Muscle of leg (tissue), 11 donors: ENCODE data around the gene COL20A1. TPM values are rescaled to one million over a fixed set of nuclear protein-coding genes. Genes with fewer than 3 reads are reported as not detected.

ENCODE experiments used
- DNase-seq: peaks from one replicate; pipeline ENCODE4 v3.0.0; 2013
- H3K27ac ChIP-seq: one replicate; pipeline ENCODE4 v1.5.1; 2013; ENCODE audit warnings: mild to moderate bottlenecking, low read length, control low read depth
- H3K27me3 ChIP-seq: one replicate; pipeline ENCODE4 v1.6.1; 2013; ENCODE audit warnings: low read length; ENCODE audit not compliant: control insufficient read depth, insufficient read depth
- H3K36me3 ChIP-seq: one replicate; pipeline ENCODE4 v1.6.1; 2013; ENCODE audit warnings: low read length; ENCODE audit not compliant: control insufficient read depth, insufficient read depth
- H3K4me1 ChIP-seq: one replicate; pipeline ENCODE4 v1.6.1; 2013; ENCODE audit warnings: low read length; ENCODE audit not compliant: control insufficient read depth, insufficient read depth
- H3K4me3 ChIP-seq: one replicate; pipeline ENCODE4 v1.5.1; 2013; ENCODE audit warnings: low read length, control low read depth
- H3K9me3 ChIP-seq: replicated peaks from 2 replicates; pipeline ENCODE4 v1.6.1; 2013; ENCODE audit warnings: low read depth, low read length; ENCODE audit not compliant: control insufficient read depth
- WGBS: methylation state at CpG from one replicate; pipeline ENCODE4 v1.1.5; 2013; ENCODE audit warnings: missing lambda C conversion rate; ENCODE audit not compliant: insufficient coverage; 5-methylcytosine and 5-hydroxymethylcytosine counted together
- polyA plus RNA-seq, 8 donors: library from polyadenylated mRNA; unstranded; fragments of 120-200 nt; gene quantifications; one replicate each; pipeline versions ENCODE4 v1.2.1 to v1.2.3, GENCODE V29; 2013; ENCODE audit warnings: inconsistent platforms in 1 of 8, low replicate concordance in 1 of 8; ENCODE audit not compliant: insufficient read length in 8 of 8, insufficient read depth in 1 of 8
- total RNA-seq: library from RNA; stranded (reverse); fragments of 120-200 nt; gene quantifications from one replicate; pipeline ENCODE4 v1.2.4, GENCODE V29; 2013

Gene COL20A1
- total and polyA plus RNA-seq, 9 donors: 4.6 to 15.2 (median 9.3) TPM

- WGBS: 79% methylated on average over 22 of the region's 23 CpGs
- Histone ChIP-seq H3K27ac (no peak overlapping the region), H3K27me3 (peaks cover 5% of the 10 kb centered on the region)
Observed at GRCh38 chr20:63307538-63308217, 14.7 kb downstream of the COL20A1 start.

GRCh38 chr20:63308218-63308911 is 15.4 kb downstream of the COL20A1 start:
- Histone ChIP-seq H3K9me3 (no peaks in the 10 kb centered on the region), H3K4me3 (no peak overlapping the region), H3K4me1 (peaks cover 32% of the 10 kb centered on the region), H3K36me3 (no peaks in the 10 kb centered on the region), H3K27me3 (peaks cover 5% of the 10 kb centered on the region), H3K27ac (no peak overlapping the region)
- no peak for DNase-seq
- WGBS: 82% methylated on average over 28 of the region's 30 CpGs

More at GRCh38 chr20:63307538-63308217, 14.7 kb downstream of the COL20A1 start:
- H3K9me3 ChIP-seq: no peaks in the 10 kb centered on the region
- no peak overlapping the region for H3K4me3 ChIP-seq
- H3K4me1 ChIP-seq: peaks cover 25% of the 10 kb centered on the region
- H3K36me3 ChIP-seq: no peaks in the 10 kb centered on the region
- no peak for DNase-seq

- 20% methylated on average over 27 of the region's 35 CpGs for WGBS
Observed at GRCh38 chr20:63309261-63310071, 16.5 kb downstream of the COL20A1 start.

GRCh38 chr20:63310265-63310991 is 17.4 kb downstream of the COL20A1 start:
- 60% methylated on average over 8 of the region's 20 CpGs for WGBS
- no peak for DNase-seq
- peaks cover 36% of the 10 kb centered on the region for H3K4me1 ChIP-seq
- no peaks in the 10 kb centered on the region for H3K9me3 ChIP-seq
- H3K27me3 ChIP-seq: peaks cover 5% of the 10 kb centered on the region
- H3K4me3 ChIP-seq: no peak overlapping the region
- H3K27ac ChIP-seq: no peak overlapping the region
- no peaks in the 10 kb centered on the region for H3K36me3 ChIP-seq

More at GRCh38 chr20:63309261-63310071, 16.5 kb downstream of the COL20A1 start:
- peak; percentile 63 for DNase-seq
- H3K4me3 ChIP-seq: no peak overlapping the region
- H3K27me3 ChIP-seq: peaks cover 5% of the 10 kb centered on the region
- peaks cover 36% of the 10 kb centered on the region for H3K4me1 ChIP-seq
- H3K27ac ChIP-seq: no peak overlapping the region
- no peaks in the 10 kb centered on the region for H3K9me3 ChIP-seq
- no peaks in the 10 kb centered on the region for H3K36me3 ChIP-seq

- H3K36me3 ChIP-seq: no peaks in the 10 kb centered on the region
- H3K27me3 ChIP-seq: peaks cover 5% of the 10 kb centered on the region
- no peak overlapping the region for H3K4me3 ChIP-seq
- H3K9me3 ChIP-seq: no peaks in the 10 kb centered on the region
- 85% methylated on average over 26 of the region's 29 CpGs for WGBS
- H3K27ac ChIP-seq: no peak overlapping the region
- H3K4me1 ChIP-seq: peaks cover 39% of the 10 kb centered on the region
- no peak for DNase-seq
Observed at GRCh38 chr20:63311186-63311832, 18.3 kb downstream of the COL20A1 start.

- peaks cover 5% of the 10 kb centered on the region for H3K27me3 ChIP-seq
- no peak for DNase-seq
- H3K9me3 ChIP-seq: no peaks in the 10 kb centered on the region
- 75% methylated on average over 13 of the region's 18 CpGs for WGBS
- peaks cover 39% of the 10 kb centered on the region for H3K4me1 ChIP-seq
- H3K4me3 ChIP-seq: no peak overlapping the region
- no peaks in the 10 kb centered on the region for H3K36me3 ChIP-seq
- H3K27ac ChIP-seq: no peak overlapping the region
Observed at GRCh38 chr20:63311833-63312243, 18.9 kb downstream of the COL20A1 start.

- Histone ChIP-seq H3K9me3 (no peaks in the 10 kb centered on the region), H3K4me1 (peaks cover 39% of the 10 kb centered on the region), H3K4me3 (no peak overlapping the region), H3K27me3 (peaks cover 5% of the 10 kb centered on the region), H3K36me3 (no peaks in the 10 kb centered on the region), H3K27ac (no peak overlapping the region)
- DNase-seq: no peak
- WGBS: 62% methylated on average over 2 of the region's 9 CpGs
Observed at GRCh38 chr20:63312273-63312672, 19.3 kb downstream of the COL20A1 start.

- Histone ChIP-seq H3K36me3 (no peaks in the 10 kb centered on the region), H3K4me3 (no peak overlapping the region), H3K4me1 (peaks cover 39% of the 10 kb centered on the region), H3K27me3 (peaks cover 5% of the 10 kb centered on the region), H3K9me3 (no peaks in the 10 kb centered on the region), H3K27ac (no peak overlapping the region)
- WGBS: 53% methylated on average over 19 of the region's 22 CpGs
- DNase-seq: peak; percentile 88
Observed at GRCh38 chr20:63312690-63313348, 19.8 kb downstream of the COL20A1 start.
